ENCODE data around the gene CELA3A. TPM values are rescaled to one million over a fixed set of nuclear protein-coding genes. Genes with fewer than 3 reads are reported as not detected.

CELA3A gene
- total and polyA plus RNA-seq, 2 of the 8 experiments (the other 6 are each of a cell fraction or from before 2014, with no cell fraction given): not detected

DNA sequence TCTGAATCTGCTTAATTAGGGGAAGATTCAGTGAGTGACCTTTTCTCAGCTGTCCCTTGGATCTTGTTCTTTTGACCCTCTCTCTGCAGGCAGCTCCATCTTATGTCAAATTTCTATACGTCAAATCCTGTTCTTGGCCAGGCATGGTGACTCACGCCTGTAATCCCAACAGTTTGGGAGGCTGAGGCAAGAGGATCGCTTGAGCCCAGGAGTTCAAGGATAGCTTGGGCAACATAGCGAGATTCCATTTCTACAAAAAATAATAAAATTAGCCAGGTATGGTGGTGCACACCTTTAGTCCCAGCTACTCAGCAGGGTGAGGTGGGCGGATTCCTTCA is 38.8 kb downstream of the CELA3A start:
- Histone ChIP-seq H4K20me1 (replicated peaks in 1 of 2; ENCODE audit: control insufficient read depth in 1 of 2, insufficient read depth in 2 of 2, low read length in 2 of 2) (no peaks in the 10 kb centered on the region), H2BK15ac (ENCODE audit: low read length) (no peak overlapping the region), H2BK20ac (ENCODE audit: low read length) (no peak overlapping the region), H3K9ac (replicated peaks in 1 of 4; ENCODE audit: extremely low read depth in 1 of 4, low read depth in 3 of 4, low read length in 3 of 4) (no peak overlapping the region), H3K18ac (ENCODE audit: extremely low read depth, low read length) (no peak overlapping the region), H4K8ac (ENCODE audit: extremely low read depth, insufficient read depth, low read length) (no peak overlapping the region), H3K27me3 (replicated peaks in 1 of 4; ENCODE audit: control insufficient read depth in 3 of 4, extremely low read depth in 1 of 4, insufficient read depth in 3 of 4, low read length in 3 of 4) (no peaks in the 10 kb centered on the region), H4K91ac (replicated peaks; ENCODE audit: insufficient read length, low read length) (no peak overlapping the region), H3K56ac (replicated peaks; ENCODE audit: insufficient read length, low read depth, low read length) (no peak overlapping the region), H4K5ac (ENCODE audit: insufficient read length, low read depth, low read length) (no peak overlapping the region), H3K79me2 (ENCODE audit: control insufficient read depth in 1 of 2, insufficient read depth in 2 of 2, low read length in 2 of 2) (no peaks in the 10 kb centered on the region), H3K4ac (replicated peaks; ENCODE audit: insufficient read length, low read depth, low read length) (no peak overlapping the region), H2BK5ac (ENCODE audit: low read depth, low read length) (no peak overlapping the region), H3K14ac (ENCODE audit: insufficient read length) (no peak overlapping the region), H3K4me1 (replicated peaks in 1 of 4; ENCODE audit: control insufficient read depth in 3 of 4, insufficient read depth in 4 of 4, low read length in 3 of 4) (peaks cover 4 to 18% (median 10%) of the 10 kb centered on the region in 4 experiments; a peak in 6 of 7 replicates), H2BK12ac (ENCODE audit: low read depth, low read length) (peak overlapping the region; percentile 44; the same call in 1 of the 2 replicates), H3K9me3 (ENCODE audit: insufficient read depth in 2 of 2, low read depth in 1 of 2, low read length in 1 of 2) (no peaks in the 10 kb centered on the region), H2AFZ (ENCODE audit: low read length) (0 out of 2 replicates have a peak overlapping the region, but pooled peaks have one; percentile 30), H3K36me3 (ENCODE audit: control insufficient read depth in 2 of 4, insufficient read depth in 4 of 4, low read length in 3 of 4) (no peaks in the 10 kb centered on the region), H3K4me2 (ENCODE audit: insufficient read depth in 1 of 2, low read depth in 2 of 2, low read length in 2 of 2) (no peak overlapping the region), H3K27ac (ENCODE audit: low read depth, low read length) (no peak overlapping the region), H3K4me3 (ENCODE audit: extremely low read depth in 1 of 4, insufficient read depth in 2 of 4, low read depth in 3 of 4, low read length in 4 of 4) (no peak overlapping the region), H3K79me1 (ENCODE audit: low read depth, low read length) (no peaks in the 10 kb centered on the region), H3K23ac (ENCODE audit: insufficient read length) (no peak overlapping the region), H2BK120ac (replicated peaks; ENCODE audit: low read depth, low read length) (no peak overlapping the region), H2AK5ac (ENCODE audit: low read depth, low read length) (no peak overlapping the region), H3K23me2 (ENCODE audit: low read depth, low read length) (no peaks in the 10 kb centered on the region)
- 94% methylated on average over 5 of the region's 5 CpGs; no CpG with 5 or more reads in 1 of the 2 experiments for WGBS, 2 experiments (ENCODE audit: extremely low coverage in 1 of 2, insufficient coverage in 1 of 2, insufficient read length in 1 of 2, insufficient replicate concordance in 2 of 2, low coverage in 1 of 2, low lambda C conversion rate in 2 of 2, missing lambda C conversion rate in 1 of 2)
- POLR2A ChIA-PET (ENCODE audit: partially characterized antibody): interaction anchor here (0.6 to 1.8 kb wide), 3 partner anchors 12 to 258 kb away, joined by 3 to 7 read pairs (median 3); partner anchors contain the start of genes CDC42 and USP48
- CTCF ChIA-PET (ENCODE audit: partially characterized antibody): interaction anchor here (0.8 to 1.7 kb wide), 3 partner anchors 10 to 66 kb away, joined by 3 to 11 read pairs (median 7); no protein-coding TSS in a partner anchor
- FAIRE-seq: no peak
- DNase-seq (ENCODE audit: low read depth in 1 of 2, low spot score in 2 of 2): no peak
- TF ChIP-seq SAP30 (IDR thresholded peaks at IDR 0.05; ENCODE audit: insufficient read depth, insufficient replicate concordance, low read length): no peak
- no peak for TF ChIP-seq YY1 (IDR thresholded peaks at IDR 0.05; ENCODE audit: low read depth, low read length)
- TF ChIP-seq NANOG (IDR thresholded peaks at IDR 0.05; ENCODE audit: insufficient read depth, low read depth, low read length, poor library complexity, severe bottlenecking): no peak
- TF ChIP-seq BCL11A (IDR thresholded peaks at IDR 0.05; ENCODE audit: low read depth in 2 of 2, low read length in 2 of 2): no peak
